ENCODE data around the gene HYLS1.

- TF ChIP-seq CTCF (IDR thresholded peaks at IDR 0.05) (no peak), EP300 (IDR thresholded peaks at IDR 0.05) (no peak), POLR2A (IDR thresholded peaks at IDR 0.05) (no peak)
Observed at GRCh38 chr11:125949271-125950177, 62.1 kb downstream of the HYLS1 start.
